IPS DF 6.9 (cell line): ENCODE data around the gene ATF6B.

Experiments used
- DNase-seq: peaks from one replicate; pipeline ENCODE4 v3.0.0-alpha.2; 2013; ENCODE audit warnings: low read depth, low spot score
- H3K27ac ChIP-seq: one replicate; pipeline ENCODE4 v1.5.1; 2013; ENCODE audit warnings: low read length, control low read depth
- H3K27me3 ChIP-seq: 2 replicates; pipeline ENCODE4 v1.6.1; 2013; ENCODE audit warnings: mild to moderate bottlenecking, low read length; ENCODE audit not compliant: control insufficient read depth, insufficient read depth
- H3K36me3 ChIP-seq: 2 replicates; pipeline ENCODE4 v1.6.1; 2013; ENCODE audit warnings: low read length; ENCODE audit not compliant: control insufficient read depth, insufficient read depth
- H3K4me1 ChIP-seq: 2 replicates; pipeline ENCODE4 v1.6.1; 2013; ENCODE audit warnings: low read length; ENCODE audit not compliant: control insufficient read depth, insufficient read depth
- H3K4me3 ChIP-seq: 2 replicates; pipeline ENCODE4 v1.5.1; 2013; ENCODE audit warnings: mild to moderate bottlenecking, low read length
- H3K9me3 ChIP-seq: 2 replicates; pipeline ENCODE4 v1.6.1; 2013; ENCODE audit warnings: low read length, inconsistent platforms; ENCODE audit not compliant: control insufficient read depth, insufficient read depth
- WGBS: extraction: QIAGEN DNeasy Blood & Tissue Kit; methylation state at CpG from one replicate; pipeline ENCODE4 v1.1.7; 2013; ENCODE audit warnings: mixed read lengths, missing lambda C conversion rate; ENCODE audit not compliant: insufficient read length, insufficient coverage; 5-methylcytosine and 5-hydroxymethylcytosine counted together

ATF6B gene

GRCh38 chr6:32168807-32169591 lies 41.0 kb upstream of the ATF6B start:
- Histone ChIP-seq H3K27me3 (no peaks in the 10 kb centered on the region), H3K4me1 (peaks cover 4% of the 10 kb centered on the region), H3K36me3 (peaks cover 22% of the 10 kb centered on the region; the same call in 1 of the 2 replicates), H3K9me3 (no peaks in the 10 kb centered on the region), H3K4me3 (no peak overlapping the region), H3K27ac (no peak overlapping the region)
- no CpG with 5 or more reads among the region's 11 CpGs for WGBS
- no peak for DNase-seq

GRCh38 chr6:32168350-32168749 lies 40.3 kb upstream of the ATF6B start:
- Histone ChIP-seq H3K4me3 (no peak overlapping the region), H3K9me3 (no peaks in the 10 kb centered on the region), H3K36me3 (peaks cover 22% of the 10 kb centered on the region; the same call in 1 of the 2 replicates), H3K27ac (no peak overlapping the region), H3K27me3 (no peaks in the 10 kb centered on the region), H3K4me1 (peaks cover 4% of the 10 kb centered on the region)
- no CpG with 5 or more reads among the region's 2 CpGs for WGBS
- no peak for DNase-seq

GRCh38 chr6:32167761-32168262 lies 39.8 kb upstream of the ATF6B start:
- no CpG with 5 or more reads among the region's 6 CpGs for WGBS
- no peaks in the 10 kb centered on the region for H3K9me3 ChIP-seq
- H3K36me3 ChIP-seq, result peaks cover 22% of the 10 kb centered on the region; the same call in 1 of the 2 replicates
- no peak overlapping the region for H3K4me3 ChIP-seq
- no peak overlapping the region for H3K27ac ChIP-seq
- H3K4me1 ChIP-seq, result peaks cover 2% of the 10 kb centered on the region
- H3K27me3 ChIP-seq, result no peaks in the 10 kb centered on the region
- DNase-seq, result no peak

GRCh38 chr6:32167154-32167760 lies 39.2 kb upstream of the ATF6B start:
- DNase-seq, result no peak
- WGBS, result no CpG with 5 or more reads among the region's 32 CpGs
- Histone ChIP-seq H3K4me3 (no peak overlapping the region), H3K27ac (no peak overlapping the region), H3K27me3 (no peaks in the 10 kb centered on the region), H3K4me1 (peaks cover 2% of the 10 kb centered on the region; the same call in 1 of the 2 replicates), H3K36me3 (peaks cover 22% of the 10 kb centered on the region; the same call in 1 of the 2 replicates), H3K9me3 (no peaks in the 10 kb centered on the region)

- peaks cover 22% of the 10 kb centered on the region; the same call in 1 of the 2 replicates for H3K36me3 ChIP-seq
Observed at GRCh38 chr6:32166411-32167061, 38.5 kb upstream of the ATF6B start.

GRCh38 chr6:32164295-32164694 lies 36.2 kb upstream of the ATF6B start, which contains the start of gene EGFL8:
Gene EGFL8, plus strand, starts transcription at chr6:32164595. Its CDS starts 1,571 bp downstream, at chr6:32166166.
- Histone ChIP-seq H3K4me1 (peaks cover 2% of the 10 kb centered on the region; the same call in 1 of the 2 replicates), H3K27me3 (no peaks in the 10 kb centered on the region), H3K36me3 (peaks cover 4% of the 10 kb centered on the region; the same call in 1 of the 2 replicates), H3K27ac (no peak within 1 kb of the TSS), H3K9me3 (no peaks in the 10 kb centered on the region), H3K4me3 (no peak within 1 kb of the TSS)
- no peak for DNase-seq

More at GRCh38 chr6:32166411-32167061, 38.5 kb upstream of the ATF6B start:
- H3K27ac ChIP-seq, result no peak overlapping the region
- no peak overlapping the region for H3K4me3 ChIP-seq
- H3K9me3 ChIP-seq, result no peaks in the 10 kb centered on the region
- no peaks in the 10 kb centered on the region for H3K27me3 ChIP-seq
- no peak for DNase-seq
- peaks cover 2% of the 10 kb centered on the region; the same call in 1 of the 2 replicates for H3K4me1 ChIP-seq
- no CpG with 5 or more reads among the region's 30 CpGs for WGBS

GRCh38 chr6:32163559-32164258 lies 35.7 kb upstream of the ATF6B start:
- no peak for DNase-seq
- Histone ChIP-seq H3K4me3 (no peak overlapping the region), H3K27ac (no peak overlapping the region), H3K9me3 (no peaks in the 10 kb centered on the region), H3K27me3 (no peaks in the 10 kb centered on the region), H3K36me3 (peaks cover 4% of the 10 kb centered on the region; the same call in 1 of the 2 replicates), H3K4me1 (peaks cover 2% of the 10 kb centered on the region; the same call in 1 of the 2 replicates)
- WGBS, result no CpG with 5 or more reads among the region's 7 CpGs

GRCh38 chr6:32158052-32158451 lies 30.0 kb upstream of the ATF6B start:
- H3K36me3 ChIP-seq, result no peaks in the 10 kb centered on the region; the same call in 1 of the 2 replicates
- no peaks in the 10 kb centered on the region for H3K27me3 ChIP-seq
- H3K4me1 ChIP-seq, result no peaks in the 10 kb centered on the region

GRCh38 chr6:32156891-32157290 lies 28.8 kb upstream of the ATF6B start:
- Histone ChIP-seq H3K27ac (no peak overlapping the region), H3K27me3 (no peaks in the 10 kb centered on the region), H3K9me3 (no peaks in the 10 kb centered on the region), H3K4me3 (no peak overlapping the region), H3K36me3 (no peaks in the 10 kb centered on the region), H3K4me1 (peaks cover 2% of the 10 kb centered on the region; the same call in 1 of the 2 replicates)
- no CpG with 5 or more reads among the region's 9 CpGs for WGBS
- no peak for DNase-seq

More at GRCh38 chr6:32158052-32158451, 30.0 kb upstream of the ATF6B start:
- no peak for DNase-seq
- Histone ChIP-seq H3K27ac (no peak overlapping the region), H3K4me3 (no peak overlapping the region), H3K9me3 (no peaks in the 10 kb centered on the region)
